ENCODE measurements around the gene CACNA1C.

Gene CACNA1C

GRCh38 chr12:2212537-2212936, 159.8 kb downstream of the CACNA1C start:
- DNase-seq = no peak

GRCh38 chr12:2212971-2213869, 160.4 kb downstream of the CACNA1C start:
- no peak for DNase-seq

GRCh38 chr12:2214411-2214810, 161.6 kb downstream of the CACNA1C start:
- no peak for DNase-seq

- no peak for DNase-seq
Measured at GRCh38 chr12:2215709-2216560, 163.1 kb downstream of the CACNA1C start.

- no peak for DNase-seq
Measured at GRCh38 chr12:2218706-2219105, 165.9 kb downstream of the CACNA1C start.

GRCh38 chr12:2221030-2221621, 168.3 kb downstream of the CACNA1C start:
- DNase-seq = no peak

- no peak for DNase-seq
Measured at GRCh38 chr12:2222691-2223090, 169.9 kb downstream of the CACNA1C start.

GRCh38 chr12:2224961-2225360, 172.2 kb downstream of the CACNA1C start:
- DNase-seq = no peak

- no peak for DNase-seq
Measured at GRCh38 chr12:2225696-2226095, 172.9 kb downstream of the CACNA1C start.

- no peak for DNase-seq
Measured at GRCh38 chr12:2226641-2227040, 173.9 kb downstream of the CACNA1C start.

GRCh38 chr12:2227360-2227759, 174.6 kb downstream of the CACNA1C start:
- DNase-seq = no peak

GRCh38 chr12:2228535-2228934, 175.7 kb downstream of the CACNA1C start:
- DNase-seq = no peak

GRCh38 chr12:2229661-2230539, 177.1 kb downstream of the CACNA1C start:
- no peak for DNase-seq

- DNase-seq = no peak
Measured at GRCh38 chr12:2231011-2231595, 178.3 kb downstream of the CACNA1C start.

GRCh38 chr12:2231956-2232355, 179.2 kb downstream of the CACNA1C start:
- no peak for DNase-seq

- no peak for DNase-seq
Measured at GRCh38 chr12:2233034-2233433, 180.2 kb downstream of the CACNA1C start.

- no peak for DNase-seq
Measured at GRCh38 chr12:2234091-2234490, 181.3 kb downstream of the CACNA1C start.

- DNase-seq = no peak
Measured at GRCh38 chr12:2234646-2235350, 182.0 kb downstream of the CACNA1C start.

GRCh38 chr12:2236506-2237294, 183.9 kb downstream of the CACNA1C start:
- no peak for DNase-seq

GRCh38 chr12:2238111-2238510, 185.3 kb downstream of the CACNA1C start:
- DNase-seq = no peak

Measured in inflammatory macrophage treated with lipopolysaccharide for 1 hour (primary cell).